GM23338 (cell line): ENCODE data around the gene DEFB131B. TPM values are rescaled to one million over a fixed set of nuclear protein-coding genes. Genes with fewer than 3 reads are reported as not detected.
"Not testable (repeated sequence)": the region's sequence is repeated elsewhere in the genome, so short reads cannot be mapped to it uniquely, and the experiment has no call there.

Source experiments
- ATAC-seq: fragments of 200-7000 bp; cut with Tn5 transposase; 3 replicates; pipeline ENCODE4 v1.9.1; 2020
- DNase-seq: peaks from one replicate; pipeline ENCODE4 v3.0.0-alpha.2; 2015; ENCODE audit warnings: low spot score
- H2AFZ ChIP-seq: fragments of 200-600 bp; sonication (generic); 2 replicates; pipeline ENCODE4 v1.8.0; 2016; ENCODE audit warnings: antibody characterized with exemption, mild to moderate bottlenecking, moderate library complexity
- H3F3A ChIP-seq: fragments of 200-600 bp; sonication (generic); replicated peaks from 2 replicates; pipeline ENCODE4 v1.8.0; 2017; ENCODE audit warnings: antibody characterized with exemption, mixed run types, low read depth
- H3K27ac ChIP-seq: fragments of 200-600 bp; sonication (generic); 2 replicates; pipeline ENCODE4 v1.6.1; 2016; ENCODE audit warnings: low read depth
- H3K27me3 ChIP-seq: fragments of 200-600 bp; sonication (generic); 2 replicates; pipeline ENCODE4 v1.8.0; 2016; ENCODE audit warnings: mild to moderate bottlenecking, mixed run types, moderate library complexity; ENCODE audit not compliant: insufficient read depth
- H3K36me3 ChIP-seq: fragments of 200-600 bp; sonication (generic); 2 replicates; pipeline ENCODE4 v1.8.0; 2016; ENCODE audit warnings: mild to moderate bottlenecking; ENCODE audit not compliant: insufficient read depth
- H3K4me1 ChIP-seq: fragments of 200-600 bp; sonication (generic); 2 replicates; pipeline ENCODE4 v1.8.0; 2016; ENCODE audit warnings: mild to moderate bottlenecking, moderate library complexity; ENCODE audit not compliant: insufficient read depth
- H3K4me2 ChIP-seq: fragments of 200-600 bp; sonication (generic); 2 replicates; pipeline ENCODE4 v1.7.1; 2017; ENCODE audit warnings: mixed run types
- H3K4me3 ChIP-seq: fragments of 200-600 bp; sonication (generic); 2 replicates; pipeline ENCODE4 v1.6.1; 2016; ENCODE audit warnings: mixed run types
- H3K79me2 ChIP-seq: fragments of 200-600 bp; sonication (generic); replicated peaks from 2 replicates; pipeline ENCODE4 v1.8.0; 2017; ENCODE audit warnings: mild to moderate bottlenecking; ENCODE audit not compliant: insufficient read depth
- H3K9me2 ChIP-seq: fragments of 200-600 bp; sonication (generic); 2 replicates; pipeline ENCODE4 v1.8.0; 2017; ENCODE audit not compliant: insufficient read depth
- H4K20me1 ChIP-seq: fragments of 200-600 bp; sonication (generic); replicated peaks from 2 replicates; pipeline ENCODE4 v1.8.0; 2017; ENCODE audit warnings: mild to moderate bottlenecking; ENCODE audit not compliant: insufficient read depth
- H3K27ac Mint-ChIP-seq: 2 replicates; pipeline ENCODE4 v1.8.0; 2020; ENCODE audit warnings: inconsistent platforms, mild to moderate bottlenecking, moderate library complexity, mixed read lengths
- H3K27me3 Mint-ChIP-seq: 3 replicates; pipeline ENCODE4 v1.8.0; 2022; ENCODE audit warnings: low read depth, mild to moderate bottlenecking, moderate library complexity, mixed read lengths, inconsistent platforms; ENCODE audit not compliant: insufficient read depth, poor library complexity
- H3K36me3 Mint-ChIP-seq: 3 replicates; pipeline ENCODE4 v1.8.0; 2021; ENCODE audit warnings: low read depth, mild to moderate bottlenecking, inconsistent platforms, moderate library complexity, mixed read lengths
- H3K4me1 Mint-ChIP-seq: 3 replicates; pipeline ENCODE4 v1.8.0; 2020; ENCODE audit warnings: mild to moderate bottlenecking, inconsistent platforms, mixed read lengths
- H3K4me3 Mint-ChIP-seq: 3 replicates; pipeline ENCODE4 v1.8.0; 2021; ENCODE audit warnings: moderate library complexity, mild to moderate bottlenecking, inconsistent platforms, mixed read lengths
- H3K9me3 Mint-ChIP-seq: 3 replicates; pipeline ENCODE4 v1.8.0; 2020; ENCODE audit warnings: moderate library complexity, mild to moderate bottlenecking, inconsistent platforms, mixed read lengths
- CREB1 ChIP-seq: fragments of 250-450 bp; sonication (Bioruptor Pico); IDR thresholded peaks from 2 replicates; pipeline ENCODE4 v1.5.0; 2020; ENCODE audit warnings: low read depth, mild to moderate bottlenecking, moderate library complexity
- CTCF ChIP-seq, 2 experiments: fragments of 200-600 bp in 1 of 2; sonication (generic) in 1 of 2; conservative IDR thresholded peaks; 2 replicates each; pipeline versions ENCODE4 v1.5.1 to v1.6.1; 2016 to 2017; ENCODE audit warnings: antibody characterized with exemption in 2 of 2, low read depth in 2 of 2, mild to moderate bottlenecking in 2 of 2, moderate library complexity in 1 of 2
- EZH2 ChIP-seq: fragments of 200-600 bp; sonication (generic); IDR thresholded peaks from one replicate; pipeline ENCODE4 v1.8.0; 2017; ENCODE audit warnings: antibody characterized with exemption, mild to moderate bottlenecking, low read depth; ENCODE audit not compliant: unreplicated experiment
- EZH2phosphoT487 ChIP-seq: fragments of 200-600 bp; sonication (generic); IDR thresholded peaks from one replicate; pipeline ENCODE4 v1.8.1; 2018; ENCODE audit warnings: antibody characterized with exemption; ENCODE audit not compliant: unreplicated experiment
- JUNB ChIP-seq: IDR thresholded peaks from one replicate; pipeline ENCODE4 v1.6.1; 2016; ENCODE audit warnings: antibody characterized with exemption; ENCODE audit not compliant: unreplicated experiment
- NANOG ChIP-seq: IDR thresholded peaks from 2 replicates; pipeline ENCODE4 v1.6.1; 2016; ENCODE audit warnings: antibody characterized with exemption, borderline replicate concordance
- POLR2AphosphoS5 ChIP-seq: IDR thresholded peaks from 2 replicates; pipeline ENCODE4 v1.6.1; 2016; ENCODE audit warnings: antibody characterized with exemption, low read depth
- REST ChIP-seq: IDR thresholded peaks from one replicate; pipeline ENCODE4 v1.6.1; 2018; ENCODE audit warnings: antibody characterized with exemption; ENCODE audit not compliant: unreplicated experiment
- STAT1 ChIP-seq: IDR thresholded peaks from one replicate; pipeline ENCODE4 v1.6.1; 2016; ENCODE audit warnings: antibody characterized with exemption; ENCODE audit not compliant: unreplicated experiment
- ZNF114 ChIP-seq: fragments of 250-450 bp; sonication (Bioruptor Pico); IDR thresholded peaks from 2 replicates; pipeline ENCODE4 v1.5.0; 2020; ENCODE audit warnings: mild to moderate bottlenecking, moderate library complexity
- ZNF331 ChIP-seq: fragments of 250-450 bp; sonication (Bioruptor Pico); IDR thresholded peaks from 2 replicates; pipeline ENCODE4 v1.5.0; 2020; ENCODE audit warnings: low read depth, mild to moderate bottlenecking, moderate library complexity
- ZNF462 ChIP-seq: fragments of 250-450 bp; sonication (Bioruptor Pico); IDR thresholded peaks from 2 replicates; pipeline ENCODE4 v1.5.0; 2020; ENCODE audit warnings: mild to moderate bottlenecking, moderate library complexity
- polyA plus RNA-seq: library from polyadenylated mRNA; unstranded; fragments of >200 nt; fragmentation: Nextera tagmentation; extraction: Ambion mirVana; gene quantifications from 2 replicates; pipeline ENCODE4 v1.2.1, GENCODE V29; 2016
- total RNA-seq: library from RNA; depleted of rRNA; stranded (reverse); fragments of >200 nt; shearing (Covaris generic); gene quantifications from 2 replicates; pipeline ENCODE4 v1.2.3, GENCODE V29; 2014

The DEFB131B gene
- total and polyA plus RNA-seq, 2 experiments from 2014 or later, result not detected

GRCh38 chr11:71901137-71901536, 22.9 kb downstream of the DEFB131B start:
- H3K9me3 Mint-ChIP-seq, H3K9me2 ChIP-seq, ATAC-seq, H2AFZ ChIP-seq, H3K79me2 ChIP-seq, H3K4me1 ChIP-seq, H3K4me2 ChIP-seq, H3K27me3 ChIP-seq, H4K20me1 ChIP-seq, H3K4me3 Mint-ChIP-seq, H3K27ac Mint-ChIP-seq, H3K36me3 ChIP-seq, H3K27me3 Mint-ChIP-seq, H3K27ac ChIP-seq, H3K4me3 ChIP-seq, H3K4me1 Mint-ChIP-seq, H3F3A ChIP-seq: not testable (repeated sequence)
- peak; percentile 21 for DNase-seq
- H3K36me3 Mint-ChIP-seq, result peaks cover 36% of the 10 kb centered on the region; the same call in 2 of the 3 replicates

GRCh38 chr11:71908218-71908617, 30.0 kb downstream of the DEFB131B start:
- no peak overlapping the region for H3K4me3 ChIP-seq
- H3K9me3 Mint-ChIP-seq, result no peaks in the 10 kb centered on the region
- no peak overlapping the region for H3K27ac ChIP-seq
- no peak overlapping the region for H3K4me3 Mint-ChIP-seq
- ATAC-seq (no peak), DNase-seq (no peak)
- H3K4me1 Mint-ChIP-seq, result peaks cover 7% of the 10 kb centered on the region; the same call in 2 of the 3 replicates
- H3K27ac Mint-ChIP-seq, result no peak overlapping the region
- H2AFZ ChIP-seq, result no peak overlapping the region
- no peak overlapping the region for H3K4me2 ChIP-seq
- no peaks in the 10 kb centered on the region for H3K4me1 ChIP-seq
- peaks cover 24% of the 10 kb centered on the region; the same call in 2 of the 3 replicates for H3K36me3 Mint-ChIP-seq
- H3K9me2 ChIP-seq, result no peaks in the 10 kb centered on the region
- H3K27me3 ChIP-seq, result no peaks in the 10 kb centered on the region
- H3K36me3 ChIP-seq, result no peaks in the 10 kb centered on the region
- H3K79me2 ChIP-seq, result no peaks in the 10 kb centered on the region
- no peaks in the 10 kb centered on the region for H3F3A ChIP-seq
- no peaks in the 10 kb centered on the region for H3K27me3 Mint-ChIP-seq
- no peaks in the 10 kb centered on the region for H4K20me1 ChIP-seq
- no peak for TF ChIP-seq JUNB
- TF ChIP-seq NANOG, result no peak
- TF ChIP-seq ZNF462 (CRISPR knock-in tag), result no peak
- no peak for TF ChIP-seq ZNF331 (CRISPR knock-in tag)
- TF ChIP-seq EZH2, result no peak
- TF ChIP-seq STAT1, result no peak
- no peak for TF ChIP-seq REST
- no peak for TF ChIP-seq POLR2AphosphoS5
- no peak for TF ChIP-seq CREB1 (CRISPR knock-in tag)
- no peak for TF ChIP-seq EZH2phosphoT487
- no peak for TF ChIP-seq ZNF114
- TF ChIP-seq CTCF (conservative IDR thresholded peaks at IDR 0.05; ENCODE audit: low read depth in 2 of 2), result no peak
